Thoracic aorta (tissue), 2 donors: ENCODE data around the gene SELENOO. TPM values are rescaled to one million over a fixed set of nuclear protein-coding genes. Genes with fewer than 3 reads are reported as not detected.

Experiments used
- ATAC-seq: fragments of 150-250 bp; one replicate; pipeline ENCODE4 v1.8.0; 2017; ENCODE audit warnings: low read depth; ENCODE audit not compliant: insufficient number of reproducible peaks, low FRiP score
- DNase-seq: peaks from one replicate; pipeline ENCODE4 v3.0.0-alpha.2; 2020; ENCODE audit warnings: low spot score
- H3K27ac ChIP-seq, 2 donors: fragments of 200-600 bp; sonication (generic); 1 replicate in 1 of 2; 2 replicates in 1 of 2; pipeline ENCODE4 v1.5.1; 2016; ENCODE audit warnings: mild to moderate bottlenecking in 2 of 2, moderate library complexity in 2 of 2
- H3K27me3 ChIP-seq: fragments of 200-600 bp; sonication (generic); replicated peaks from 2 replicates; pipeline ENCODE4 v1.6.0; 2016; ENCODE audit warnings: mild to moderate bottlenecking; ENCODE audit not compliant: insufficient read depth
- H3K36me3 ChIP-seq: fragments of 200-600 bp; sonication (generic); one replicate; pipeline ENCODE4 v1.5.1; 2016
- H3K4me1 ChIP-seq, 2 donors: fragments of 200-600 bp; sonication (generic); 1 replicate in 1 of 2; 2 replicates in 1 of 2; pipeline versions ENCODE4 v1.5.1 to v1.6.0; 2016; ENCODE audit warnings: low read depth in 2 of 2, mild to moderate bottlenecking in 1 of 2; ENCODE audit not compliant: control insufficient read depth in 1 of 2
- H3K4me3 ChIP-seq: fragments of 200-600 bp; sonication (generic); 2 replicates; pipeline ENCODE4 v1.5.1; 2016; ENCODE audit warnings: mild to moderate bottlenecking
- H3K9me3 ChIP-seq: fragments of 200-600 bp; sonication (generic); 2 replicates; pipeline ENCODE4 v1.5.1; 2016
- total RNA-seq, 2 donors: library from RNA; depleted of rRNA; stranded (reverse); fragments of >200 nt; gene quantifications; one replicate each; pipeline versions ENCODE4 v1.1.0 to v1.2.3, GENCODE V29; 2016
- TF ChIP-seq, protein P1 (sequence below): fragments of 200-600 bp; sonication (generic); IDR thresholded peaks from one replicate; pipeline ENCODE4 v1.5.1; 2019; ENCODE audit warnings: antibody characterized with exemption

Gene SELENOO
- total RNA-seq, 2 donors from 2014 or later = 25.6 to 41.0 TPM

DNA sequence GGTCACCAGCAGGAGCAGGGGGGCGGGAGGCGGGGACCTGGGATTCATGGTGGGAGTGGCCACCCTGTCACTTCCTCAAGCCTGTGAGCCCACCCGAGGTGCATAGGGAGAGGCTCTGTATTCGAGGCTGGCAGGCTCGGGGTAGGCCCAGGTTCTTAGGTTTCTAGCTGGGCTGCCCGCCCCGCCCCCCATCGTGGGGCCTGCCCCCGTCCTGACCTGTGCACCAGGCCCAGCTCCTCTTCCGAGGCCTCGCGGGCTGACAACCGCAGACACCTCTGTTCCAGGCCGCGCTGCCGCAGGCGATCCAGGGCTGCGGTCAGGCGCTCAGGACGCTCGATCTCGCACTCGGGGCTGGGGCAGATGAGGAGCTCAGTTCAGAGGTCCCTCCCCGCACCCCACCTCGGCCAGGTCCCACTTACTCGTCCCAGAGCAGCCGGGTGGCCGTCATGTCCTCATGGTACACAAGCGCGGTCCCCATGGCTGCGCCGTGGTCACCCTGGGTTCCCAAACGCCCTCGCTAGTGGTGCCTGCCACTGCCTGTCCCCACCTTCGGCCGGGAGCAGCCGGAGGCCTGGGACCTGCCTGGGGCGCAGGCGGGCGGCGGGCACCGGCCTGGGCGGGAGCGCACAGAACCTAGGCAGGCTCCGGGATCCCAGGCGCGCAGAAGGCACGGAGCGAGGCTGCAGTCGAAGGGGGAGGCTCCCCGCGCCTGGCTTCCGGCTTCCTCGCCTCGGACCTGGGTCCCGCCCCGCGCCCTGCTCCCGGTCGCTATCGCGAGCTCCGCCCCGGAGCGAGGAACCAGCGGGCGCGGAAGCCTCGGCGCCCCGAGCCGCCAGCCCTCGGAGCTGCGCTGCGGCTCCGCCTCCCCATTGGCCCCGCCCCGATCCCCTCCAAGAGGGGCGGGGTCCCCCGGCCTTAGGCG, 50.0 kb downstream of the SELENOO start, which contains the start of gene HDAC10:
HDAC10 (minus strand) TSS at position 711 of the 922 bp plus-strand sequence; CDS start at position 478, 233 bp downstream.
- Histone ChIP-seq H3K4me1 (peaks cover 16 to 37% of the 10 kb centered on the region in 2 donors), H3K27ac (peak within 1 kb of the TSS; percentile 53 to 56), H3K4me3 (peak within 1 kb of the TSS; percentile 82), H3K27me3 (no peaks in the 10 kb centered on the region), H3K36me3 (no peaks in the 10 kb centered on the region), H3K9me3 (no peaks in the 10 kb centered on the region)
- ATAC-seq (peak; percentile 39), DNase-seq (no peak)
- TF ChIP-seq, protein P1, sequence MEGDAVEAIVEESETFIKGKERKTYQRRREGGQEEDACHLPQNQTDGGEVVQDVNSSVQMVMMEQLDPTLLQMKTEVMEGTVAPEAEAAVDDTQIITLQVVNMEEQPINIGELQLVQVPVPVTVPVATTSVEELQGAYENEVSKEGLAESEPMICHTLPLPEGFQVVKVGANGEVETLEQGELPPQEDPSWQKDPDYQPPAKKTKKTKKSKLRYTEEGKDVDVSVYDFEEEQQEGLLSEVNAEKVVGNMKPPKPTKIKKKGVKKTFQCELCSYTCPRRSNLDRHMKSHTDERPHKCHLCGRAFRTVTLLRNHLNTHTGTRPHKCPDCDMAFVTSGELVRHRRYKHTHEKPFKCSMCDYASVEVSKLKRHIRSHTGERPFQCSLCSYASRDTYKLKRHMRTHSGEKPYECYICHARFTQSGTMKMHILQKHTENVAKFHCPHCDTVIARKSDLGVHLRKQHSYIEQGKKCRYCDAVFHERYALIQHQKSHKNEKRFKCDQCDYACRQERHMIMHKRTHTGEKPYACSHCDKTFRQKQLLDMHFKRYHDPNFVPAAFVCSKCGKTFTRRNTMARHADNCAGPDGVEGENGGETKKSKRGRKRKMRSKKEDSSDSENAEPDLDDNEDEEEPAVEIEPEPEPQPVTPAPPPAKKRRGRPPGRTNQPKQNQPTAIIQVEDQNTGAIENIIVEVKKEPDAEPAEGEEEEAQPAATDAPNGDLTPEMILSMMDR = no peak

DNA sequence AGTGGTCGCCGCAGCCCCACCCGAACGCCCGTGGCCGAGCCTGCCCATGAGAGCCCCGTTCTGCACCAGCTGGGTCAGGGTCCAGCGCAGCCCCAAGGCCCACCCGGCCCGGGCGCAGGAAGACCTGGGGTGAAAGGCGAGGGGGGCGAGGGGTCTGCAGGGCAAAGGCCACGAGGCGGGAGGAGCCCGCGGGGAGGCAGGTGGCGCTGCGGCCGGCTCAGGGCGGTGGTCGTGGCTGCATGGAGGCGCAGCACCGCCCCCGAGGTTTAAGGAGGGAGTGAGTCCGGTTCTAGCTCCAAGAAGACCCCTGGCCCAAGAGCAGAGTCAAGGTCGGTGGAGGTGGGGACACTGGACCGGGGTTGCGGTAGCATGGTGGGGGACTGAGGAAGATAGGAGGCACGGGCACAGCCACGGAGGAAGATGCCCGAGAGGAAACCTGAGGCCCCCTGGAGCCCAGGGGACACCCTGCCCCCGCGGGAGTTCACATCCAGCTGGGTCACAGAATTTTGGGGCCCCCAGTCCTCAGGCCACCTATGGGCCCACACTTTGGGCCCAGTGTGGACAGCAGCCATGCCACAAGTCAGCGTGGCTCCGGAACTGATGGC, 50.8 kb downstream of the SELENOO start:
- H3K9me3 ChIP-seq = no peaks in the 10 kb centered on the region
- DNase-seq (no peak), ATAC-seq (peak; percentile 16)
- peak overlapping the region; percentile 47 to 53 for H3K27ac ChIP-seq
- H3K27me3 ChIP-seq = no peaks in the 10 kb centered on the region
- TF ChIP-seq, protein P1 = no peak
- H3K4me1 ChIP-seq = peaks cover 13 to 31% of the 10 kb centered on the region in 2 donors
- H3K4me3 ChIP-seq = peak overlapping the region; percentile 82
- no peaks in the 10 kb centered on the region for H3K36me3 ChIP-seq

DNA sequence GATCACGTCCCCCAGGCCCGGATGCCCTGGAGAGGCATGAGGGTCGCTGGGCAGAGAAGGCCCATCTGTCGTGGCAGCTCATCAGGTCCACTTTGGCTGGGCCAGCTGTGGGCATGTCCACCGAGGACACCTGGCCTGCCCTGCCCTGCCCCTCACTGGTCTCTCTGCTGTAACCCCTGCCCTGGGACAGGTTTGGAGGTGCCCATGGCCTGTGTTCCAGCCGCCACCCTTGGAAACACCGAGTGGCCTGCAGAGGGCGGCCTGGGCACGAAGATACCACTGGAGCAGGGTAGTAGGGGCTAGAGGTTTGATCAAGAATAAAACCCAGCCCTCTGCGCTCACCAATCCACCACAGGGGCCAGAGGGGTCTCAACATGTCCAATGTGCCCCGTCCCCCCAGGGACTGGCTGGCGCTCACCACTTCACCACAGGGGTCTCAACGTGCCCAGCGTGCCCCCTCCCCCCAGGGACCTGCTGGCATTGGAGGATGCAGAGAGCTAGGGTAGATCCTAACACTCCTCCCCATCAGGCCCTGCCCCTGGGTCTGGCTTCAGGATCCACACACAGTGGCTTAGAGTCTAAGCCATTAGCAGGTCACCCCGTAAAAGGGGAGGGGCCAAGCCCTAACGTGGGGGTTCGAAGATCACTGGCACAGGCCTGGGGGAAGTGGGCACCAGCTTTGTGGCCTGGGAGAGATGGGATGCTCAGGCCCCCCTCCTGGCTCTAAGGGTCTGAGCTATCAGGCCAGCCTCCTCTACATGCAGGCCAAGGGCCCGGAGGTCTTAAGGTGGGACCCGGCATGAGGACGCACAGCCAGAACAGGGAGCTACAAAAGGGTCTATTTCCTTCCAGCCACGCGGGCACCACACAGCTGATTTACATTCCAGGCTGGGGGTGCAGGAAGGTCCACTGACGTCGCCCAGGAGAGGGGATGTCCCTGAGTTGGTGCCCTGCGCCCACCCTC, 51.6 kb downstream of the SELENOO start:
- Histone ChIP-seq H3K36me3 (no peaks in the 10 kb centered on the region), H3K9me3 (no peaks in the 10 kb centered on the region), H3K4me3 (peak overlapping the region; percentile 82), H3K27me3 (no peaks in the 10 kb centered on the region), H3K27ac (peak overlapping the region; percentile 47 to 53), H3K4me1 (peaks cover 13 to 31% of the 10 kb centered on the region in 2 donors)
- DNase-seq (no peak), ATAC-seq (no peak)
- TF ChIP-seq, protein P1 = peak; percentile 64

DNA sequence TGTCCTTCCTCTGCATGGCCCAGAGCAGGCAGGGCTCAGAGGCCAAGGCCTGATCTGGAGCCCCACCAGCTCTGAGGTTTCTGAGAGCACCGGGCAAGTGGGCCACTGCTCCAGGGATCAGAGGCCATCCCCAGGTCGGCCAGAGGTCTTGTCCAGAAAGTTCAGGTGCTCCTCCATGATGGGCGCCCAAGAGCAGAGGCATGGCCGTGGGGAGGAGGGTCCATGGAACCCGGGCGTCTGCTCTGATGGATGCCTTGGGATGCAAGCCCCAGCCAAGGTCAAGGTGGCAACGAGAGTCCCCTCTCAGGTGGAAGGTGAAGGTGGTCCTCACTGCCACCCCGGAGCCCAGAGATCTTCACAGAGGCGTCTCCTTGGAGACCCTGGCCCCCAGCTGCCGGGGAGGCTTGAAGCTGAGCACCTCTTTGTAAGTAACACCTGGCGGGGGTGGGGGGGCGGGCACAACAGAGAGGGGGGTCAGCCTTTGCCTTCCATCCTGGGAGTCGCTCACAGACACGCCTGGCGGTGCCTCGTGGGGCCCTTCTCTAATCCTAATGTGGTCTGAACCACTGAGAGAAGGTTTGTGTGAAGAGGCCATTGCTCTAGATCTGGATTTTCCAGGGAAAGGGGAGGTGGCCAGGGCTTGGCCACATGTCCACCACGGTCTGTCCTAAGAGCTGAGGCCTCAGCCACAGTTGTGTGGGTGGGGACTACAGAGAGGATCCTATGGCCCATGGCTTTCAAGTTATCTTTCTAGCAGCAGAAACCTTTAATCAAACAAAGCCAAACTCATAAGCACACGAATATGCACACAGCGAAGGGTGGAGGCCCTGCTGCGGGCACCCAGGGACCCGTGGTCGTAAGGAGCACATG, 52.5 kb downstream of the SELENOO start:
- Histone ChIP-seq H3K27me3 (no peaks in the 10 kb centered on the region), H3K27ac (no peak overlapping the region), H3K36me3 (no peaks in the 10 kb centered on the region), H3K9me3 (no peaks in the 10 kb centered on the region), H3K4me1 (peaks cover 13 to 24% of the 10 kb centered on the region in 2 donors), H3K4me3 (no peak overlapping the region)
- DNase-seq = no peak
- ATAC-seq = no peak
- TF ChIP-seq, protein P1 = no peak
